ENCODE results near the gene XNDC1N. TPM values are rescaled to one million over a fixed set of nuclear protein-coding genes. Genes with fewer than 3 reads are reported as not detected.

XNDC1N gene
- total RNA-seq, 1 donor from 2014 or later: 7.1 TPM

DNA sequence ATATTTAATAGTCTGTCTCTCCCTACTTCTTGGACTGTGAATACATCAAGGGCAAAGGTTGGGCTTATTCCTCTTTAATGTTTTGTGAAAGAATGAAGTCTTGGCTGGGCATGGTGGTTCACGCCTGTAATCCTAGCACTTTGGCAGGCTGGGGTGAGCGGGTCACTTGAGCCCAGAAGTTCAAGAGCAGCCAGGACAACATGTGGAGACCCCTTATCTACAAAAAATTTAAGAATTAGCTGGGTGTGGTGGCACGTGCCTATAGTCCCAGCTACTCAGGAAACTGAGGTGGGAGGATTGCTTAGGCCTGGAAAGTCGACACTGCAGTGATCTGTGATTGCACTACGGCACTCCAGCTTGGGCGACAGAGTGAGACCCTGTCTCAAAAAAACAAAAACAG, 20.6 kb upstream of the XNDC1N start:
- Histone ChIP-seq H3K36me3 (ENCODE audit: control insufficient read depth, insufficient read depth, low read length) (no peaks in the 10 kb centered on the region), H3K27me3 (ENCODE audit: control insufficient read depth, insufficient read depth, low read length) (no peaks in the 10 kb centered on the region), H3K4me3 (ENCODE audit: low read depth, low read length) (no peak overlapping the region)
- TF ChIP-seq, protein P1, sequence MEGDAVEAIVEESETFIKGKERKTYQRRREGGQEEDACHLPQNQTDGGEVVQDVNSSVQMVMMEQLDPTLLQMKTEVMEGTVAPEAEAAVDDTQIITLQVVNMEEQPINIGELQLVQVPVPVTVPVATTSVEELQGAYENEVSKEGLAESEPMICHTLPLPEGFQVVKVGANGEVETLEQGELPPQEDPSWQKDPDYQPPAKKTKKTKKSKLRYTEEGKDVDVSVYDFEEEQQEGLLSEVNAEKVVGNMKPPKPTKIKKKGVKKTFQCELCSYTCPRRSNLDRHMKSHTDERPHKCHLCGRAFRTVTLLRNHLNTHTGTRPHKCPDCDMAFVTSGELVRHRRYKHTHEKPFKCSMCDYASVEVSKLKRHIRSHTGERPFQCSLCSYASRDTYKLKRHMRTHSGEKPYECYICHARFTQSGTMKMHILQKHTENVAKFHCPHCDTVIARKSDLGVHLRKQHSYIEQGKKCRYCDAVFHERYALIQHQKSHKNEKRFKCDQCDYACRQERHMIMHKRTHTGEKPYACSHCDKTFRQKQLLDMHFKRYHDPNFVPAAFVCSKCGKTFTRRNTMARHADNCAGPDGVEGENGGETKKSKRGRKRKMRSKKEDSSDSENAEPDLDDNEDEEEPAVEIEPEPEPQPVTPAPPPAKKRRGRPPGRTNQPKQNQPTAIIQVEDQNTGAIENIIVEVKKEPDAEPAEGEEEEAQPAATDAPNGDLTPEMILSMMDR (IDR thresholded peaks at IDR 0.05; ENCODE audit: insufficient read depth, low read length, poor library complexity, severe bottlenecking): no peak
- no peak for DNase-seq (ENCODE audit: low read depth)

DNA sequence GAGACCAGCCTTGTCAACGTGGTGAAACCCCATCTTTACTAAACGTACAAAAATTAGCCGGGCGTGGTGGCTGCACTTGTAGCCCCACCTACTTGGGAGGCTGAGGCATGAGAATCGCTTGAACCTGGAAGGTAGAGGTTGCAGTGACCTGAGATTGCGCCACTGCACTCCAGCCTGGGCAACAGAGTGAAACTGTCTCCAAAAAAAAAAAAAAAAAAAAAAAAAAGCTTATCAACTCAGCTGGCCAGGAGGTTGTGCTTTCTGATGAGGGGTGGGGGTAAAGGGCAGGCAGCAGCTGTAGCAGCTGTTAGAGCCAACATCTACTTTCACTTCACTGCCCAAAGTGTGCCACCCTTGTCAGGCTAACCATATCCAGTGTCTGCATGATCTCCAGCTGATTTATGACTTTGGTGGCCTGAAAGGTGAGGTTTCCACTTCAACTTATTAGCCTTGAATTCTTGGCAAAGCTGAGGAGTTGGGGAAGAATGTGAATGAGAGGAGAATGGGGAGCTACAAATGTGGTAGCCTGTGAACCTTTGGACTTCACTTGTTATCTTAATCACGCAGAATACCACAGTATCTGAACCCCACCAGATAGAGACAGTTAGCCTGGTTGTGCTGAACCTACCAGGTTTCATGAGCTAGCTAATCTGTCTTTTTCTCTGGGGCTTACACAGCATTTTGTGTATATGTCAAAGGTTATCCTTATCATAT, 20.1 kb upstream of the XNDC1N start:
- Histone ChIP-seq H3K4me3 (ENCODE audit: low read depth, low read length) (no peak overlapping the region), H3K27me3 (ENCODE audit: control insufficient read depth, insufficient read depth, low read length) (no peaks in the 10 kb centered on the region), H3K36me3 (ENCODE audit: control insufficient read depth, insufficient read depth, low read length) (no peaks in the 10 kb centered on the region)
- no peak for DNase-seq (ENCODE audit: low read depth)
- TF ChIP-seq, protein P1 (IDR thresholded peaks at IDR 0.05; ENCODE audit: insufficient read depth, low read length, poor library complexity, severe bottlenecking): no peak

DNA sequence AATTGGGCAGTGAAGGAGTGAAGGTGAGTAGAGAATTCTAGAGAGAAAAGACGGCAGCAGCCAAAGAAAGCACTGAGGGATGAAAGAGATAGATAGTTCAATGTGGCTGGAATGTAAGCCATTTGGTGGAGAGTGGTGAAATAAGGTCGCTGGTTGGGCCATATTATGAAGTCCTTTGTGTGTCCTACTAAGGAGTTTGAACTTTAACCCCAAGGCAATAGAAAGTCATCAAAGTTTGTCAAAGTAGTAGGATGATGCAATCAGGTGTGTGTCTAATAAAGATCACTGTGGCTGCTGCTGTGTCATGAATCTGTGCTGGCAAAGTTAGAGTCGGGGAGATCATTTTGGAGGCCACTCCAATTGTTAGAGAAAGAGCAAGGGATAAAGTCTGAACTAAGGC, 19.1 kb upstream of the XNDC1N start:
- no peak for DNase-seq (ENCODE audit: low read depth)
- no peaks in the 10 kb centered on the region for H3K36me3 ChIP-seq (ENCODE audit: control insufficient read depth, insufficient read depth, low read length)
- no peaks in the 10 kb centered on the region for H3K27me3 ChIP-seq (ENCODE audit: control insufficient read depth, insufficient read depth, low read length)
- TF ChIP-seq, protein P1 (IDR thresholded peaks at IDR 0.05; ENCODE audit: insufficient read depth, low read length, poor library complexity, severe bottlenecking): no peak
- no peak overlapping the region for H3K4me3 ChIP-seq (ENCODE audit: low read depth, low read length)

DNA sequence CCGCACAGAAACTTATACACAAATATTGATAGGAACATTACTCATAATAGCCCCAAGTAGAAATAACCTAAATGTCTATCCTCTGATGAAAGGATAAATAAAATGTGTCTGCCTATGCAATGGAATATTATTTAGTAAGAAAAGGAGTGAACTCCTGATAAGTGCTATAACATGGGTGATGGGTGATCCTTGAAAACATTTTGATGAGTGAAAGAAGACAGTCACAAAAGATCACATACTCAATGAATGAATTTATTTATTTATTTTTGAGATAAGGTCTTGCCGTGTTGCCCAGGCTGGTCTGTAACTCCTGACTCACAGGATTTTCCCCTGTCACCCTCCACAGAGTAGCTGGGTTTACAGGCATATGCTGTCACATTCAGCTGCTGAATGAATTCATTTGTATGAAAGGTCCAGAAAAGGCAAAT, 17.8 kb upstream of the XNDC1N start:
- no peak overlapping the region for H3K4me3 ChIP-seq (ENCODE audit: low read depth, low read length)
- H3K27me3 ChIP-seq (ENCODE audit: control insufficient read depth, insufficient read depth, low read length): no peaks in the 10 kb centered on the region
- no peaks in the 10 kb centered on the region for H3K36me3 ChIP-seq (ENCODE audit: control insufficient read depth, insufficient read depth, low read length)
- TF ChIP-seq, protein P1 (IDR thresholded peaks at IDR 0.05; ENCODE audit: insufficient read depth, low read length, poor library complexity, severe bottlenecking): no peak
- DNase-seq (ENCODE audit: low read depth): peak; percentile 84

DNA sequence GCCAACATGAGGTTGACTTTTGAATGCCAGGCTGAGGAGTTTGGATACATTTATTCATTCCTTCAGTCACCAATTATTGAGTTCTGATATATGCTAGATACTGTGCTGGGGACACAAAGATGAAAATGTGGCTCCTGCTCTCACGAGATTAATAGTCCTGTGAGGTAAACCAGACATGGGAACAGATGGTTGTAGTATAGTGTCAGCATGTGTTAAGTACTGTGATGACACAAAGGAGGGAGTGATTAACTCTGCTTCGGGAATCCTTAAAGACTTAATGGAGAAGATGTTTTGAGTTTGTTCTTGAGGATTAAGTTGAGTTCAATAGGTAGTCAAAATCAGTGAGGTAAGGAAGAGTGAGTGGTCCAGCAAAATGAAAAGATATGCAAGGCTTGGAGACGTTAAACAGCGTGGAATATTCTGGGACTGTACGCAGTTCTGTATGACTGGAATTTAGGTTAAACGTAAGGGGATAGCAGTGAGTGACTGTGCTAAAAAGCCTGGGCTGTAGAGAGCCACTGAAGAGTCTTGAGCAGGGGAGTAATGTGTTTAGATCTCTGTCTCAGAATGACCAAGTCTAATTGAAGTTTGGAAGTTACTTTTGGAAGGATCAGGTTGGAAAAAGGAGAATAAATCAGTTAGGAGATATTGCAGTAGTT, 12.3 kb upstream of the XNDC1N start:
- H3K27me3 ChIP-seq (ENCODE audit: control insufficient read depth, insufficient read depth, low read length): no peaks in the 10 kb centered on the region
- TF ChIP-seq, protein P1 (IDR thresholded peaks at IDR 0.05; ENCODE audit: insufficient read depth, low read length, poor library complexity, severe bottlenecking): no peak
- no peaks in the 10 kb centered on the region for H3K36me3 ChIP-seq (ENCODE audit: control insufficient read depth, insufficient read depth, low read length)
- DNase-seq (ENCODE audit: low read depth): no peak
- H3K4me3 ChIP-seq (ENCODE audit: low read depth, low read length): no peak overlapping the region
